ENCODE measurements around the gene FUS.

DNA sequence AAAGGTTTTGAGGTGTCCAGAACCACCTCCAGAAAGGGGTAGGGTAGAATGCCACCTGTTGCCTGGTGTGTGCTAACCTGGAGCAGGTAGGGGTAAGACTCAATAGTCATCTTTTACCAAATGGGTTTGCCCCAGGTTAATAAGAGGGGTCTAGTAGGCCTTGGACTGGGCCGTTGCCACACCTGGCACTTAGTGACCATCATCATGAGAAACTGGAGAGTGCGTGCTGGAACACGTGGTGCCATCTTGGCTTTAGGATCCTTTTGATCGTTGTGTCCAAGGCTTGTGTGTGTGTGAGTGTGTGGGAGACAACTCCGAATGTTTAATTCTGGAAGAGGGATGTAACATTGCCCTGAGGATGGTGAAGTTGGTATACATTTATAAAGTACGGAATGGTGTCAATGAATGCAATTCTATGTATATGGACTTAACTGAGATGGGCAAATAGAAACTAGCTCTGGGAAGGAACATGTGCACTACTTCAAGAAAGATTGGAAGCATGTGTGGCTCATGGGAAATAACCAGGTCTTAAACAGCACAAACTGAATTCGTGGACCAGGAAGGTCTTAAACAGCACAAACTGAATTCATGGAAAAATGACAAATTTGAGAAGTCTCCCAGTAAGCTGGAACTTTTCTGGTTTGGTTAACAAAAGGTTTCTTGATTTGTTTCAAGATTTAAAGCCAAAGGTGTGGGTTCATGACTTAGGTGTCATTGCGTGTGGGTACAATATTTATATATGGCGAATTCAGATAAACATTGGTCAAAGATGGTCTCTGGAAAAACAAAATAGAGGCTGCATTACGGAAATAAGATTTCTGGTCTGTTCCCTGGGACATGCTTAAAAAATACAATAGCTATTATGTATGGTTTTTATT, 7.2 kb downstream of the FUS start:
- TF ChIP-seq, protein P1, sequence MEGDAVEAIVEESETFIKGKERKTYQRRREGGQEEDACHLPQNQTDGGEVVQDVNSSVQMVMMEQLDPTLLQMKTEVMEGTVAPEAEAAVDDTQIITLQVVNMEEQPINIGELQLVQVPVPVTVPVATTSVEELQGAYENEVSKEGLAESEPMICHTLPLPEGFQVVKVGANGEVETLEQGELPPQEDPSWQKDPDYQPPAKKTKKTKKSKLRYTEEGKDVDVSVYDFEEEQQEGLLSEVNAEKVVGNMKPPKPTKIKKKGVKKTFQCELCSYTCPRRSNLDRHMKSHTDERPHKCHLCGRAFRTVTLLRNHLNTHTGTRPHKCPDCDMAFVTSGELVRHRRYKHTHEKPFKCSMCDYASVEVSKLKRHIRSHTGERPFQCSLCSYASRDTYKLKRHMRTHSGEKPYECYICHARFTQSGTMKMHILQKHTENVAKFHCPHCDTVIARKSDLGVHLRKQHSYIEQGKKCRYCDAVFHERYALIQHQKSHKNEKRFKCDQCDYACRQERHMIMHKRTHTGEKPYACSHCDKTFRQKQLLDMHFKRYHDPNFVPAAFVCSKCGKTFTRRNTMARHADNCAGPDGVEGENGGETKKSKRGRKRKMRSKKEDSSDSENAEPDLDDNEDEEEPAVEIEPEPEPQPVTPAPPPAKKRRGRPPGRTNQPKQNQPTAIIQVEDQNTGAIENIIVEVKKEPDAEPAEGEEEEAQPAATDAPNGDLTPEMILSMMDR (IDR thresholded peaks at IDR 0.05) = no peak
- TF ChIP-seq POLR2A (IDR thresholded peaks at IDR 0.05) = no peak
- no peak for TF ChIP-seq POLR2AphosphoS5 (IDR thresholded peaks at IDR 0.05)

Data from upper lobe of left lung (tissue), 4 donors.